ENCODE results near the gene ARHGAP32.

- TF ChIP-seq CTCF (IDR thresholded peaks at IDR 0.05) (no peak), POLR2A (IDR thresholded peaks at IDR 0.05) (no peak)
Measured at GRCh38 chr11:129213261-129213660, 21.1 kb upstream of the ARHGAP32 start.
